ENCODE results near the gene RMND1.
"Not testable (repeated sequence)": the region's sequence is repeated elsewhere in the genome, so short reads cannot be mapped to it uniquely, and the experiment has no call there.

GRCh38 chr6:151382631-151383030, 69.3 kb downstream of the RMND1 start:
- TF ChIP-seq CTCF (IDR thresholded peaks at IDR 0.05 in 8 of 11, conservative IDR thresholded peaks at IDR 0.05 in 3 of 11); POLR2AphosphoS5 (IDR thresholded peaks at IDR 0.05): not testable (repeated sequence)
